Endothelial cell of umbilical vein (primary cell): Measurements from ENCODE around the gene PPM1H.

Experiments
- EZH2 ChIP-seq: IDR thresholded peaks from 2 replicates; pipeline ENCODE4 v1.6.1; 2012; ENCODE audit warnings: borderline replicate concordance, low read depth, mild to moderate bottlenecking, moderate library complexity, low read length, inconsistent platforms; ENCODE audit not compliant: severe bottlenecking
- MYC ChIP-seq: IDR thresholded peaks from one replicate; pipeline ENCODE4 v1.6.1; 2011; ENCODE audit warnings: mild to moderate bottlenecking, low read depth, low read length
- POLR2A ChIP-seq: IDR thresholded peaks from 2 replicates; pipeline ENCODE4 v1.6.1; 2012; ENCODE audit warnings: low read depth, mild to moderate bottlenecking, control low read depth, low read length
- POLR2AphosphoS5 ChIP-seq: IDR thresholded peaks from 2 replicates; pipeline ENCODE4 v1.6.1; 2012; ENCODE audit warnings: low read depth, mild to moderate bottlenecking, control low read depth, low read length, moderate library complexity; ENCODE audit not compliant: insufficient read depth
- TF ChIP-seq, protein P1 (sequence below), 2 donors: IDR thresholded peaks; 1 replicate in 1 of 2; 2 replicates in 1 of 2; pipeline ENCODE4 v1.5.1; 2011; ENCODE audit warnings: low read length in 2 of 2, mild to moderate bottlenecking in 2 of 2, moderate library complexity in 2 of 2, control low read depth in 1 of 2, inconsistent platforms in 1 of 2, low read depth in 1 of 2; ENCODE audit not compliant: insufficient read depth in 1 of 2; ENCODE audit errors: extremely low read depth in 1 of 2
- TF ChIP-seq, protein P2 (sequence below): IDR thresholded peaks from 2 replicates; pipeline ENCODE4 v1.6.1; 2011; ENCODE audit not compliant: insufficient read depth, insufficient read length

DNA sequence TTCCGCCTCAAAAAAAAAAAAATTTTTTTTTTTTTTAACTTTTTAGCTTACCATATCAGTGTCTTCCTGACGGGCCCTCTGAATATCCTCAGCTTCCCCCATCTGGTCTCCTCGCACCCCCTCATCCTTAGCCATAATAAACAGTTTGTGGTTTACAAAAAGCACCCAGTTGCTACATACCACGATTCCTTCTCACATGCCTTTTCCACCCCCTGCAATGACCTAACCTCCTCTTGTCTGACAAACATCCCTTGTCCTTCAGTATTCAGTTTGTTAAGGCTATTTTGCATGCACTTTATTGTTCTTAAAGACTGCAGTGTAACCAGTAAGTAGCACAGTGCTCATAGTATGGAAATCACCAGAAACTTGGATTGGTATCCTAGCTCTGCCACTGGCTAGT, 88.5 kb downstream of the PPM1H start:
- TF ChIP-seq, protein P1, sequence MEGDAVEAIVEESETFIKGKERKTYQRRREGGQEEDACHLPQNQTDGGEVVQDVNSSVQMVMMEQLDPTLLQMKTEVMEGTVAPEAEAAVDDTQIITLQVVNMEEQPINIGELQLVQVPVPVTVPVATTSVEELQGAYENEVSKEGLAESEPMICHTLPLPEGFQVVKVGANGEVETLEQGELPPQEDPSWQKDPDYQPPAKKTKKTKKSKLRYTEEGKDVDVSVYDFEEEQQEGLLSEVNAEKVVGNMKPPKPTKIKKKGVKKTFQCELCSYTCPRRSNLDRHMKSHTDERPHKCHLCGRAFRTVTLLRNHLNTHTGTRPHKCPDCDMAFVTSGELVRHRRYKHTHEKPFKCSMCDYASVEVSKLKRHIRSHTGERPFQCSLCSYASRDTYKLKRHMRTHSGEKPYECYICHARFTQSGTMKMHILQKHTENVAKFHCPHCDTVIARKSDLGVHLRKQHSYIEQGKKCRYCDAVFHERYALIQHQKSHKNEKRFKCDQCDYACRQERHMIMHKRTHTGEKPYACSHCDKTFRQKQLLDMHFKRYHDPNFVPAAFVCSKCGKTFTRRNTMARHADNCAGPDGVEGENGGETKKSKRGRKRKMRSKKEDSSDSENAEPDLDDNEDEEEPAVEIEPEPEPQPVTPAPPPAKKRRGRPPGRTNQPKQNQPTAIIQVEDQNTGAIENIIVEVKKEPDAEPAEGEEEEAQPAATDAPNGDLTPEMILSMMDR (IDR thresholded peaks at IDR 0.05; ENCODE audit: extremely low read depth in 1 of 2, insufficient read depth in 1 of 2, low read depth in 1 of 2, low read length in 2 of 2): no peak
- TF ChIP-seq MYC (no peak), POLR2AphosphoS5 (no peak), POLR2A (no peak), EZH2 (no peak)
- TF ChIP-seq, protein P2, sequence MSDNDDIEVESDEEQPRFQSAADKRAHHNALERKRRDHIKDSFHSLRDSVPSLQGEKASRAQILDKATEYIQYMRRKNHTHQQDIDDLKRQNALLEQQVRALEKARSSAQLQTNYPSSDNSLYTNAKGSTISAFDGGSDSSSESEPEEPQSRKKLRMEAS: no peak
